HT1080 (cell line): ENCODE results near the gene MMADHC. TPM values are rescaled to one million over a fixed set of nuclear protein-coding genes. Genes with fewer than 3 reads are reported as not detected.

Source experiments
- DNase-seq: peaks from one replicate; pipeline ENCODE4 v3.0.0-alpha.2; 2015; ENCODE audit warnings: low read depth
- small RNA-seq: library from RNA; depleted of rRNA; stranded (forward); fragments of <200 nt; gene quantifications from one replicate; pipeline ENCODE3, GENCODE V24; 2014
- total RNA-seq: library from RNA; depleted of rRNA; stranded (reverse); fragments of >200 nt; shearing (Covaris generic); gene quantifications from 2 replicates; pipeline ENCODE4 v1.2.3, GENCODE V29; 2014

Gene MMADHC
- total RNA-seq, 1 experiment from 2014 or later: 170 TPM

DNA sequence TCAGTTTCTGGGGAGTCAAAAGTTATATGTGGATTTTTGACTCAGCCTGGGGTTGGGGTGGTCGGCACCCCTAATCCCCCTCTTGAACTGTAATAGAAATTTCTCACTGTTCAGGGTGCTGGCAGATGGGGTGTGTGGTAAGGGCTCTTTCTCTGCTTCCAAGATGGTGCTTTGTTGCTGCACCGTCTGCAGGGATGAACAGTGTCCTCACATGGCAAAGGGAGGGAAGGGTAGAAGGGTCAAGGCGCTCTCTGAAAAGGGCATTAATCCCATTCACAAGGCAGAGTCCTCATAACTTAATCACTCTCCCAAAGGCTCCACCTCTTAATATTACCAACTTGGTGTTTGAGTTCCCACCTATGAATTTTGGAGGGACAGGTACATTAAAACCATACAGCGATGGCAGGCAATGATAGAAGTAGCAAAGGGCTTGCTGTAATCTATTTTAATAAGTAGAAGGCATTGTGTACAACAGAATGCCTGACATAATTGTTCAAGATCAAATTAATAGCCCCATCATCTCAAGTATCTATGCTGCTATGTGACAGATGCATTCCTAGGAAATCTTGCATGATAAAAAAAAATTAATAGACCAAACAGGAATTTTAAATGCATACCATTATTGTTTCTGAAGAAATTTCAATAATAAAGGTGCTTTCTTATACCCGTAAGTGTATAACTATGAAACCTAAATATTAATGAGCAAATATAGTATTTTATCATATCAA is 28.1 kb downstream of the MMADHC start:
- no peak for DNase-seq

DNA sequence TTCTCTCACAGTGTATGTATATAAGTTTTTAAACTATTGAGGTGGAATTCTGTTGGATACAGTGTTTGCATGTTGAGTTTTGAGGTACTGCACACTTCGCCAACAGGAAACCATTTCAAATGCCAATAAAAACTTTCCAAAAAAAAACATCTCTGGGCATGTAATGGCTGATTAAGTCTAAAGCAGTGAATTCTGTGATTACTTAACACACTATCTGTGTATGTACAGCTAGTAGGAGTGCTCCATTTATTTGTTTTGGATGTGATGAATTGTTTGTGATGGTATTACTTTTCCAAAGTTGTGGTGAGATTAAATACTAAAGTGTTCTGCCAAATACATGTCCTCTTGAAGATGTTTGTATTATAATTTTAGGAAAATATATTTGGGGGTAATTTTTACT is 31.1 kb downstream of the MMADHC start:
- DNase-seq: no peak

DNA sequence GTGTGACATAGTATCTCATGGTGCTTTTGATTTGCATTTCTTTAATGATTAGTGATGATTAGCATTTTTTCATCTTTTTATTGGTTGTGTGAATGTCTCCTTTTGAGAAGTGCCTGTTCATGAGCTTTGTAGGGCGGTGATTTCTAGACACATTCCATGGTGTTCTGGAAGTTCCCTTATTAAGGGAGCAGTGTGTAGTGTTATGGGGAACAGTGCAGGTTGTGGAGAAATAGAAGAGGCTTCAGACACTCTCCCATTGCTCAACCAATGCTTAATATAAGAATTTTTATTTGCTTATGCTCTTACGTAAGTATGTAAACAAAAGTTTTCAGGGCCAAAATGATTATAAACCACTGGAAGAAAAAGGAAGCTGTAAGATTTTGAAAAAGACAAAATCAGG is 34.7 kb downstream of the MMADHC start:
- no peak for DNase-seq

DNA sequence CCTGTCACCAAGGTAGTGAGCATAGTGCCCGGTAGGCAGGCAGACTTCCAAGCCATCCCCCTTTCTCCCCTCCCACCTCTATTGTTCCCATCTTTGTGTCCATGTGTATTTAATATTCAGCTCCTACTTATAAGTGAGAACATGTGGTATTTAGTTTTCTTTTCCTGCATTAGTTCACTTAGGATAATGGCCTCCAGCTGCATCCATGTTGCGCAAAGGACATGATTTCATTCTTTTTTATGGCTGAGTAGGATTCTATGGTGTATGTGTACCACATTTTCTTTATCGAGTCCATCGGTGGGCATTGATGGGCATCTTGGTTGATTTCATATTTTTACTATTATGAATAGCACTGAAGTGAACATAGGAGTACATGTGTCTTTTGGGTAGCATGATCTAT is 35.3 kb downstream of the MMADHC start:
- DNase-seq: no peak

DNA sequence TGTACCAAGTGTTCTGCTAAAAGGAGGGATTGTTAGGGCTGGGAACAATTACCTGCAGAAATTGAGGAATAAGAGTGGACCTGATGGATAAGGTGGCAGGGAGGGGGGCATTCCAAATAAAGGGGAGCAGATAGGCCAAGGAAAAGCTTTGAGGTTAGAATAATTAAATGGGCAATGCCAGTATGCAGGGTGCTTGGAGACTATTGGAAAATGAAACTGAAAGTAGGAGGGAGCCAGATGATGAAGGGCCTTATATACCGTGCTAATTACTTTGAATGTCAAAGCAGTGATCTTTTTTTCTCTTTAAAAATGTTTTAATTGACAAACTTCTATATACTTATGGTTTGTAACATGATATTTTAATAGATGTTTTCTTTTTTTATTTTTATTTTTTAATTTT is 42.9 kb downstream of the MMADHC start:
- DNase-seq: peak; percentile 9

DNA sequence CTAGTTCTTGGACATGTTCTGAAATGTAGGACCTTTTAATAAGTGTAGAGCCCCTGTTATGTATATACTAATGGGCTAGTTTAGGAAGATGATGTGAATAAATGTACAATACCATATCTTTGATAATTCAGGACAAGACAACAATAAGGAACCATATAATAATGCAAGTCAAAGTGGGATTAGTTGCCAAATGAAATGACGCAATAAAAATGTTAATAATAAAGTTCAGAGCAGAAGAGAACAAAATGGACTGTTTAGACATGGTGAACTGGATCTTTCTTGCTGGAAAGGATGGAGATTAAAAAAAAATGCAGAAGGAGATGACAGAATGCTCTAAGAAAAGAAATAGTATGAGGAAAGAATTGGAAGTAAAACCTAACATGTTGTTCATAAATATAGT is 43.7 kb downstream of the MMADHC start:
- DNase-seq: no peak

DNA sequence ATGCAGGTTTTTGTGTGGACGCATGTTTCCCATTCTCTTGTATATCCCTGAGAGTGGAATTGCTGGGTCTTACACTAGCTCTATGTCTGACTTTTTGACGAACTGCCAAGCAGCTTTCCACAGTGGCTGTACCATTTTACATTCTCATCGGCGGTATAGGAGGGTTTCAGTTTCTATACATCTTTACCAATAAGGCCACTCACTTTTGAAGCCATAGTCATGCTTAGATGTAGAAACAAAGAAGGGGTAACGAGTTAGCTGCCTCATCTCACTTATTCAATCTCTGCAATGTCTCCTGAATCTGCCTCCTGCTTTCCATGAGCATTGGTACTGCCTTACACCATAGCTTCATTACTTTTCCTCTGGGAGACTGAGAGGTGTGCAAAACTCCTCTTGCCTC is 47.4 kb downstream of the MMADHC start:
- DNase-seq: no peak

DNA sequence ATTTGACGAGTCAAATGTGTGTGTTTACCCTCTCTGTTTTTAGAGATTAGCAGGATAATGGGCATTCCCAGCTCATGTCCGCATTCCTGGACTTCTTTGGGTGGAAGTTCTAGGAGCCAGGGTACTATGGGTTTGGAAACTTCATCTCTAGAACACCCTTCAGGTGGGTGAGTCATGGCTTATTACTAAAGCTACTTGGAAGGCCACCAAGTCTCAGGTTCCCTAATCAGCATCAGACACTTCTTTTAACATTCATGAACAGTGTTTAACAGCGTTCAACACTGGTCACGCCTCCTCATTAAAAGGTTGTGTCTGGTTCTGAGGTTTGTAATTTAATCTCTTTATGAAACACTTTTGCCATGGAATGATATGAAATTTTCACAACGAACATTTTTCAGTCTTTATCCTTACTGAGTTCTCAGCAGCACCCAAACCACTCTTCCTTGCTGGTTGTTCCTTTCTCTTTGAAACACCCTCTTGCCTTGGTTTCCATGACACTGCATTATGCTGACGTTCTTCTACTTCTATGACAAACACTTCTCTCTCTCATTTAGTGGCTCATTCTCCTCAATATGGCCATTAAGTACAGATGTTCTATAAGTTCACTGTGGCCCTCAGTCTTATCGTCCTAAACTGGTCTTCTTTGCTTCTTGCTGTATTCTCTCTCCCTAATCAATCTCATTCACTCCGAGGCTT is 49.3 kb downstream of the MMADHC start:
- DNase-seq: peak; percentile 30

DNA sequence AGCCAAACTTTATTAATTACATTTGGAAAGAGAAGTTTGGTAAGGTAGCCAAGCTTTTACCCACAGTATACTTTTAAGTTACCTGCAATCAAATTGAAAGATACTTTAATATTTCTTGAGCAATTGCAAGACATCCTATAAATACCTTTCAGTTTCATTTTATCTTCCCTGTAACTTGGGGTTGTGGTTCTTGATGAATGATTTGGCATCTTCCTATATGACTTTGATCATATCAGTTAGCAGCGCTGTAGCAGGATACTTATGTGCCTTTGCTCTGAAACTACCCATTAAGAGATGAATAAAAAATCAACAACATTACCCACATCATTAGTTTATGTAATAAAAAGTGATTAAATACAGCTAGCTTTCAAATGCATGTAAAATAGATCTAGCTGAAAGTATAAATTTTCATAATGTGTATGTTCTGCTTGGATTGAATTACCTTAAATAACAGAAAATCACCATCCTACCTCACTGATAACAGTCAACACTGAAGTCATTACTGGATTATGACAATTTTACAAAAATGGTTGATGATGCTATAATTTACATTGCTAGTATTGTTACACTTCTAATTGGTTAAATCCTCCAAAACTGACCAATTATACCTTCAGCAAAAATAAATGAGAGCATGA is 50.4 kb downstream of the MMADHC start:
- no peak for DNase-seq

DNA sequence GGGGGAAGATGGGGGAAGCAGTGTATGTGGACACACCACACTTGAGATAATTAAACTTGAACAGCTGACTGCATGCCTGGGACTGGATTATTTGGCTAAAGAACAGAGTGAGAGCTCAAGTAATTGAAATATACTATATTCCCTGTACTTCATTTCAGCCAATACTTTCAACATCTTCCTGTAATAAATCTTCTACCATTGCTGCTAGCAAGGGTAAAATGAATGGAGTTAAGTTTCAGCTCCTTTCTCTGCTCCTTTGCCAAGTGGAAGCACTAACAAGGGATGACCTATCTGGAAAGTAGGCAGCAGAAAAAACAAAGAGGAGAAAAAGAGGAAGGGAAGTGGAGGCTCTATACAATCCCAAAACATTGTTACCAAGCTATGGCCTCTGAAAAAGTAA is 50.9 kb downstream of the MMADHC start:
- no peak for DNase-seq

DNA sequence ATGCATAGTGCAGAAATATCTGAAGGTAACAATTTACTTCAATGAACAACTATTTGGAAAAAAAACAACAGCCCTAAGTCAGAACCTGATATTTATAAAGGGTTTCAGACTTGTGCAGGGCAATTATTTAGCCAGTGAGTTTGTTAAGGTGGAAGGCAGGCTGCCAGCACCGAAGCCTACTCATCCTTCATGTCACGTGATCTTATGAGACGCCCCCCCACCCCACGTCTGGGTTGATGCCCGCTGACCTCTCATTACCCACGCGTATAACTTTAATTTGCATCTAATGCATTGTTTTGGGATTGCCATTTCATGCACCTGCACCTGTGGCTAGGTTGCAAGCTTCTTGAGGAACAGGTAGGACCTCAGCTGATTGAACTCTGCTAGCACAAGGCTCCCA is 52.9 kb downstream of the MMADHC start:
- no peak for DNase-seq

DNA sequence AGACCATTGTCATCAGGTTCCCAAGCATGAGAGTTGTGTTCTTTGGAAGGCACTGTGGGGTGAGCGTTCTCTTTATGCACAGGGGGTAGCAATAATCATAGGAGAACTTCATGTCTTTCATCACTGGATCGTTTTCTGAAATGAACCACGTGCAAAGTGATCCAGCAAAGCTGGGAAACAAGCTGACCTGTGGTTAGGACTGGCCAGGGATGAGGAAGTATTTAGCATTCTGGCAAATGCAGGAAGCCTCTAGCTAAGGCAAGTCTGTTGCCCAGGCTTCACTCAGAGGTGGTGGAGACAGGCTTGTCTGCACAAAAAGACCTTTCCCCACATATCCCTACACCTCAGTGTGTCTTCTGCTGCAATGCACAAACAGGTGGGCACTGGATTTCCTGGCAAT is 58.6 kb downstream of the MMADHC start:
- no peak for DNase-seq

DNA sequence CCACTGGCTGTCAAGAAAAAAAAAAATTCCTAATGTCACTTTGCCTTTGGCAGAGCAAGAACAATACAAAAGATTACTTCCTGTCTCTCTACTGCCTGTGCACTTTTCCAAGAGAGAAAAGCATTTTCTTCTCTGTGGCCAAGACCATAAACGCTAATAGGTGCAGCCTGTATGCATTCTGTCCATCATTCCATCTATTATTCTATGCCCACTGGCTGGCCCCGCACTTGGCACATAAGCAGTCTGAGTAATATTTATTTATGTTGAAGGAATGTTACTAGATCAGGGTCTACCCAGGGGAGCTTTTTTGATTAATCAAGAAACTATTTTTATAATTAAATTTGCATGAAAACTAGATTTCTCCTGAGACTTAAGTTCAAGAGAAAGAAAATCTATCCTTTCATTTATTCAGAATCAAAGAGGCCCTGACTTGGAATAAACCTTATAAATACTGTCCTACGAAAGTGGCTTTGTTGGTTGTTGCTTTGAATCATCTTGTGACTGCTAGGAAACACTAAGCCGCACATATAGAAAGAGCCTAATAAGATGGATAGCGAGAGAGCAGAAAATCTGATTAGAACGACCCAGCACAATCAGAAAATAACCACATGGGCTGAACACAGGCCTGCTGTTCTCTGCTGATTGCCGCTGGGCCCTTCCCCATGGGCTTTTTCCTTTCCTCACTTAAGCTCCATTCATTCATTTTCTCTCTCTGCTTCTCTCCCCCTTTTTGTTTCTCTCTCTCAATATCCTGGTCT is 59.4 kb downstream of the MMADHC start:
- no peak for DNase-seq

DNA sequence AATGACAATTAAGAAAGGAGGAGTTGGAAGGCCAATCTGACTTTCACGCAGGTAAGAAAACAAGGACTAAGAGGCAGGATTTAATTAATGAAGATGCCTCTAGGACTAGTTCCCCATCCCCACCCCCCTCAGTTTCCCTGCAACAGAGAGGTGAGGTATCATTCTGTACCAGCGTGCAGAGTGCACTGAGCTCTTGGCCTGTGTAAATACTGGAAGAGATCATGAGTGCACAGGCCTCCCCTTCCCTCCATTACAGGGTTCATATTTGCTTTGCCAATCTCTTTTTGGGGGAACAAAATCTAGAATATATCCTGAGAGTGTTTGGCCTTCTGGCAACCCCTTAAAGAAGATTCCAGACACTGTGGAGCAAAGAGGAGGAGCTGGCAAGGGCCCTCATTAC is 60.9 kb downstream of the MMADHC start:
- DNase-seq: no peak

DNA sequence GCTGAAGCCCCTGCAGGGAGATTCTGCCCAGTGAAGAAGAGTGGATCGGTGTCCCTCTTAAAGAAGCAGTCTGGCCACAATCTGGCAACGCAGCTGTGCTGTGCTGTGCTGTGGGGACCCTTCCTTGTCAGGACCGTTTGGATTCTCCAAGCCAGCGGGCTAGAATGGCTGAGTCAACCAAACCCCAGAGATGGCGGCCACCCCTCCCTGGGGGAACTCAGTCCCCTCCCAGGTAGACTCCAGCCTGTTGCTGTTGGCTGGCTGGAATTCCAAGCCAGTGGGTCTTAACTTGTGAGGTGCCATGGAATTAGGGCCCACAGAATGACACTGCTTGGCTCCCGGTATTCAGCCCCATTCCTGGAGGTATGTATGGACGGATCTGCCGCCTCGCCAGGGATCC is 62.3 kb downstream of the MMADHC start:
- DNase-seq: no peak

Small RNAs within 50 kb of the gene (small RNA-seq; reads per million reads assigned to genes)
- not detected for gene RNU6-601P
